Inferior parietal cortex (tissue), 1 donor: ENCODE measurements around the gene B3GALNT2.

Source experiments
- DNase-seq: peaks from one replicate; pipeline ENCODE4 v3.0.0-alpha.2; 2016; ENCODE audit errors: extremely low spot score

The B3GALNT2 gene

GRCh38 chr1:235410467-235410866 lies 93.8 kb downstream of the B3GALNT2 start:
- DNase-seq = no peak

- DNase-seq = no peak
Measured at GRCh38 chr1:235409042-235409820, 95.0 kb downstream of the B3GALNT2 start.

- DNase-seq = peak; percentile 11
Measured at GRCh38 chr1:235408503-235408960, 95.7 kb downstream of the B3GALNT2 start.

GRCh38 chr1:235407419-235407818 lies 96.8 kb downstream of the B3GALNT2 start:
- DNase-seq = no peak

GRCh38 chr1:235404190-235404589 lies 100.1 kb downstream of the B3GALNT2 start:
- no peak for DNase-seq

- no peak for DNase-seq
Measured at GRCh38 chr1:235403593-235403992, 100.7 kb downstream of the B3GALNT2 start.

GRCh38 chr1:235402457-235403200 lies 101.6 kb downstream of the B3GALNT2 start:
- DNase-seq = no peak

- no peak for DNase-seq
Measured at GRCh38 chr1:235401251-235401650, 103.0 kb downstream of the B3GALNT2 start.
